GF-D8 (cell line): ENCODE measurements around the gene MBLAC2.
A peak's percentile ranks its signal among the peaks of the same experiment; 100 is the strongest.

ENCODE experiments used
- DNase-seq: peaks from one replicate; lab custom pipeline; 2025; lab: John Stamatoyannopoulos, UW

The MBLAC2 gene

GRCh38 chr5:90461288-90461687, 13.3 kb downstream of the MBLAC2 start:
- DNase-seq = no peak

GRCh38 chr5:90446961-90447360, 27.6 kb downstream of the MBLAC2 start:
- no peak for DNase-seq

- DNase-seq = no peak
Observed at GRCh38 chr5:90440644-90441043, 33.9 kb downstream of the MBLAC2 start.

GRCh38 chr5:90438100-90438499, 36.5 kb downstream of the MBLAC2 start:
- DNase-seq = no peak

DNA sequence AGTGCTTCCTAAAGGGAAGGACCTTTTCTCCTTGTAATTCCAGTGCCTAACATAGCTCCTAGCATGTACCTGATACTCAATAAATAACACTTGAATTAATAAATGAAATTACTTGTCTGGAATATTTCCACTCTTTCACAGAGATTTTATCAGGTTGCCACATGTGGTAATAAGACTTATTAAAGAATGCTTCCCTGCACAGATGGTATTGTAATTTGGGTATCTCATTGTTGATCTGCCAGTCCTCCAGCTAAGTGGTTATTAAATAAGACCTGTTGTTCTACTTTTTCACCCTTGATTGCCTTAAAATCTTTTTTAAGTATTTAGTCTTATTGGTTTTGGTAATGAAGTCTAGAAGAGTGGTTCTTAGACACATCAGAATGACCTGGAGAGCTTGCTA, 36.9 kb downstream of the MBLAC2 start:
- no peak for DNase-seq

DNA sequence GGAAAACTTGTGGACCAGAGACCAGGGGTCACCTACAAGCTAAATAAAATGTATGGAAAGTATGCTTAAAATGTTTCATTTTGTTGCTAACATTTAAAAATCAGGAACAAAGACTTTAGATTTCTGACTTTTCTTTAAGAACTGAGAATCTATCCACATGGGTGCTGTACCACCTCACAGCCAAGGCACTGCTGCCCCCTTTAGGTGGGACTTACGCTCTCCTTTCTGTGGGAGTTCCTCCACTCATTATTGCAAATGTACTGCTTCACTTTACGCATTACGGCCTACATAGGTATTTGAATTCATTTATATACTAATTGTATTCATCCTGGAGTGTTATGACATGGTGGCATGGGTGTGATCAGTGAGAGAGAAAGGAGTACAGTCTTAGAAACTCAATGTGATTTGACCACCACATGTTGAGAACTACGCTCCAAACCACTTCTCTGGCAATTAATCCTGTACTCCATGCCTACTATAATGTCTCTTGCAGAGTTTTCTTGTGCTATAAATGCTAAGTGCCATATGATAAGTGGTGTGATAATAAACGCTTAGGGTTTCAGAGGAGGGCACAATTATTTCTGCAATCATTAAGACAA, 40.4 kb downstream of the MBLAC2 start:
- DNase-seq = no peak

- DNase-seq = no peak
Observed at GRCh38 chr5:90424245-90424644, 50.3 kb downstream of the MBLAC2 start.

- DNase-seq = no peak
Observed at GRCh38 chr5:90421136-90421535, 53.4 kb downstream of the MBLAC2 start.

DNA sequence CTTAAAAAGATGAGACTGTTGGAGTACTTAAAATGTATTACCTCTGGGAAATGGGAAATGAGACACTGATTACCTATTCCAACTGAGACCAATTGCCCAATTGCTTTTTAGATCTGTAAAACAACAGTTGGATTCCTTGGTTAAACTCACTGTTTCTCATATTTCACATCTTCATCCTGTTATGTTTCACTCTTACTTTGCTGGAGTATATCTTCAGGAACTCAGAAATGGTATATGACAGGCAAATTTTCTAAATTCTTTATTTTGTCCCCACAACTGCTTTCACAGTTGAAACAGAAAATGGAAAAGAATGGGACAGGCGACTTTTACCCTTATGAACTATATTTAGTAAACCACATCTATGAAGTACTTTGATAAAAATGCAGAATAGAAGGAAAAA, 56.4 kb downstream of the MBLAC2 start:
- no peak for DNase-seq

- DNase-seq = no peak
Observed at GRCh38 chr5:90410178-90410762, 64.3 kb downstream of the MBLAC2 start.

- peak; percentile 70 for DNase-seq
Observed at GRCh38 chr5:90409318-90410177, 65.0 kb downstream of the MBLAC2 start, which contains the start of gene CETN3. CETN3 (minus strand) TSS chr5:90409756; CDS start chr5:90409661, 95 bp downstream.

DNA sequence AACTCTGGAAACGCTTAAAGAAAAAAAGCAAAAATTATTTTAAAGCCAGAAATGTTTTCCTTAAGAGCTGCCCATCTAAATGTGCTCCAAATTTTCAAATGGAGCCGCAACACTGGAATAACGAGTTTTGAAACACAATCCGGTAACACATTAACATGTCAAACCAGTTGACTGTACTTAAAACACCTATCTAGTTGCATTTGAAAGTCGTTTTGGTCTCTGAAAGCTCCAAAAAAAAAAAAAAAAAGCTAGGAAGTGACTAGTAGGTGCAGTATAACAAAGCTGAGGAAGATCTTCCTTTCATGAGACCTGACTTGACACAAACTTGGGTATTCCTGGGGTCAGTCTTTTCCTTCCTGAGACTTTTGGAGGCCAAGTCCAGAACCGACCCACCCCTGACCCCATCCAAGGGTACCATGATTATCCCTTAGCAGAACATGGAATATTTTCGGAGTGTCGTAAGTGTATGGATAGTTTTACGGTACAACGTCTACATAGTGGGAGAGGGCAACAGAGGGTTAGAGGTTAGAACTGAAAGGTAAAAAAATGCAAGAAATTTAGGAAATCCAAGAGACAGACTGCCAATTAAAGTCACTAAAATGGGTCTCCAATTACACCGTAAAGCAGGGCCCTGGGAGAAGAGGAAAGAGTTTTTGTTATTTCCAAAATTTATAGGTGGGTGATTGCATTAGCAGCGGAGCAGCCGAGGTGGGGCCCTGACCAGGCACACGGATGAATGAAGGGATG, 65.8 kb downstream of the MBLAC2 start:
- DNase-seq = no peak
